Omental fat pad (tissue), 4 donors: ENCODE results near the gene ZDHHC14. TPM values are rescaled to one million over a fixed set of nuclear protein-coding genes. Genes with fewer than 3 reads are reported as not detected.

Source experiments
- ATAC-seq: fragments of 150-250 bp; one replicate; pipeline ENCODE4 v1.9.1; 2016; ENCODE audit warnings: mild to moderate bottlenecking, moderate library complexity; ENCODE audit not compliant: low FRiP score
- DNase-seq: peaks from one replicate; pipeline ENCODE4 v3.0.0-alpha.2; 2019; ENCODE audit warnings: low spot score
- total RNA-seq, 4 donors: library from RNA; depleted of rRNA; stranded (reverse); fragments of >200 nt; gene quantifications; one replicate each; pipeline ENCODE4 v1.1.0, GENCODE V29; 2016
- TF ChIP-seq, protein P1 (sequence below), 3 donors: fragments of 450-650 bp; IDR thresholded peaks; one replicate each; pipeline ENCODE4 v1.5.1; 2016 to 2017; ENCODE audit warnings: antibody characterized with exemption in 3 of 3, mild to moderate bottlenecking in 3 of 3, moderate library complexity in 2 of 3

ZDHHC14 gene
- total RNA-seq, 4 donors from 2014 or later = 5.6 to 13.7 (median 6.9) TPM

DNA sequence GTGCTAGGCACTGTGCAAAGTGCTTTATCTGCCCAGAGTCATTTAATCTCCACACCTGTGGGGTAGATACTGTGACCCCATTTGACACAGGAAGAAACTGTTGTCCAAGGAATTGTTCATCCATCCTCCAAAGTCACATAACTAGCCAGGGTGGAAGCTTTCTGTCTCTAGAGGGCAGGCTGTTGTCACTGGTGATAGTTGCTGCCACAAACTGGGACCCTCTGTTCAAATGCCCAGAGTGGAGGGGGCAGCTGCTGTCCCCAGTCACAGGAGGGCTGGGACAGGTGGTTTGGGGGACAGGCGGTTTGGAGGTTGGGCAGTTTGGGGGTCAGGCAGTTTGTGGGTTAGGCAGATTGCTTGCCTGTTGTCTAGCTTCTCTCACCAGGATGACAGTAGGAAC, 41.6 kb upstream of the ZDHHC14 start:
- no peak for ATAC-seq
- no peak for DNase-seq
- TF ChIP-seq, protein P1, sequence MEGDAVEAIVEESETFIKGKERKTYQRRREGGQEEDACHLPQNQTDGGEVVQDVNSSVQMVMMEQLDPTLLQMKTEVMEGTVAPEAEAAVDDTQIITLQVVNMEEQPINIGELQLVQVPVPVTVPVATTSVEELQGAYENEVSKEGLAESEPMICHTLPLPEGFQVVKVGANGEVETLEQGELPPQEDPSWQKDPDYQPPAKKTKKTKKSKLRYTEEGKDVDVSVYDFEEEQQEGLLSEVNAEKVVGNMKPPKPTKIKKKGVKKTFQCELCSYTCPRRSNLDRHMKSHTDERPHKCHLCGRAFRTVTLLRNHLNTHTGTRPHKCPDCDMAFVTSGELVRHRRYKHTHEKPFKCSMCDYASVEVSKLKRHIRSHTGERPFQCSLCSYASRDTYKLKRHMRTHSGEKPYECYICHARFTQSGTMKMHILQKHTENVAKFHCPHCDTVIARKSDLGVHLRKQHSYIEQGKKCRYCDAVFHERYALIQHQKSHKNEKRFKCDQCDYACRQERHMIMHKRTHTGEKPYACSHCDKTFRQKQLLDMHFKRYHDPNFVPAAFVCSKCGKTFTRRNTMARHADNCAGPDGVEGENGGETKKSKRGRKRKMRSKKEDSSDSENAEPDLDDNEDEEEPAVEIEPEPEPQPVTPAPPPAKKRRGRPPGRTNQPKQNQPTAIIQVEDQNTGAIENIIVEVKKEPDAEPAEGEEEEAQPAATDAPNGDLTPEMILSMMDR (IDR thresholded peaks at IDR 0.05) = no peak

DNA sequence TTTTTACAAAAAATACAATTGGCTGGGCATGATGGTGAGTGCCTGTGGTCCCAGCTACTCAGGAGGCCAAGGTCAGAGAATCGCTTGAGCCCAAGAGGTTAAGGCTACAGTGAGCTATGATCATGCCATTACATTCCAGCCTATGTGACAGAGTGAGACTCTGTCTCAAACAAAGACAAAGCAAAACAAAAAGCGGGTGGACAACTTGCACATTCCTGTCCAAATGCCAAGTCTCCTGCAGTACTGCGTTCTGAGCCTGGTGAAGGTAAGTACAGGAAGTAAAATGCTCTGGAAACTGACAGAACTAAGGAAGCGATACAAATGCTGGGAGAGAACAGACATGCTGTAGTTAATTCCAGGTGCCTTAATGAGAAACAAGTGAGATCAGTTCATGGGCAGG, 37.3 kb upstream of the ZDHHC14 start:
- TF ChIP-seq, protein P1 (IDR thresholded peaks at IDR 0.05) = no peak
- ATAC-seq (no peak), DNase-seq (no peak)

DNA sequence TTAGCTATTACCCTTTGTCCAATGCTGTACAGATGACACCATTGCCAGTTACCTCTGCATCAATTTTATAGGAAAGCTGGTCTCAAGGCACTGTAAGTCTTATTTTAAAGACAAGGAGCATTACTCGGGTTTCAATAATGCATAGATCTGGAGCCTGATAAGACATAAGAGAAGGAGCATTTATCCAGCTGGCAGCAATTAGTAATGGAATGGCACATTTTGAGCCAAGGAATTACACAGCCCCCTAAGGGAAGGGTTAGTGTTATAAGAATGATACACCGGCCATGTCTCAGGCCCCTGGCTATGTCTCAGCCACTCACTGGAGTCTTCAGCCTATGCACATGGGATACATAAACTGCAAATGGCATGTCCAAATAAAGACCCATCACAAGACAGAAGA, 34.6 kb upstream of the ZDHHC14 start:
- TF ChIP-seq, protein P1 (IDR thresholded peaks at IDR 0.05) = no peak
- DNase-seq (no peak), ATAC-seq (no peak)

DNA sequence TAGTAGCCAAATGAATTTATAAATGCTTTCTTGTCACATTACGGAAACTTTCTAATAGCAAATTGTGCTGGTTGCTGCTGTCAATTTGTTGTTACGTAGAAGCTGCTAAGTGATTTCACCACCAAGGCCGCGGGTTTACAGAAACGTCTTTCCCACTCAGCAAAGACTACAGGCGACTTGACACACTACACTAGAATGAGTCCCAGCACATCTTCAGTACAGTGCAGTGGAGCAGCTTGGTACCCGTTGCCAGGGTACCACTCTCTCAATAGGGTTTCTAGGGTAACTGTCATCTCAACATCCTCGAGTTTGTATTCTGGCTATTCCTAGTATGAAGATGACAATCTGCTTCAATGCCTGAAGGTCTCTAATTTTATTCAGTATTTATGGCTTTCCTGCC, 22.7 kb upstream of the ZDHHC14 start:
- TF ChIP-seq, protein P1 (IDR thresholded peaks at IDR 0.05) = no peak
- ATAC-seq (no peak), DNase-seq (no peak)

DNA sequence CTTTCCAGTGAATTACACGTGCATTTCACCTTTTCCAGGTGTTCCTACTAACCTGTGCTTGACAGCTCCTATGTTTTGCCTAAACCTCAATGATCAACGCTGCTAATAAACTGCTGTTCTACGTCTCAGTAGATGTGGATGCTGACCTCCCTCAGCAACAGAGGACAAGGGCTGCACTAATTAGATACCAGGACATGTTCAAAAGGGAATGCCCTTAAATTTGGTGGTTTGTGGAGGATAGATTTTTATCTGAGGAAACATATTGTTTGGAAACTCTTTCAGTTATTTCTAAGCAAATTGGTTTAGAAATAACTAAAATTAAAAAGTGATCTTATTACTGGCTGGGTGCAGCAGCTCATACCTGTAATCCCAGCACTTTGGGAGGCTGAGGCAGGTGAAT, 19.1 kb upstream of the ZDHHC14 start:
- DNase-seq = no peak
- no peak for ATAC-seq
- TF ChIP-seq, protein P1 (IDR thresholded peaks at IDR 0.05) = no peak

DNA sequence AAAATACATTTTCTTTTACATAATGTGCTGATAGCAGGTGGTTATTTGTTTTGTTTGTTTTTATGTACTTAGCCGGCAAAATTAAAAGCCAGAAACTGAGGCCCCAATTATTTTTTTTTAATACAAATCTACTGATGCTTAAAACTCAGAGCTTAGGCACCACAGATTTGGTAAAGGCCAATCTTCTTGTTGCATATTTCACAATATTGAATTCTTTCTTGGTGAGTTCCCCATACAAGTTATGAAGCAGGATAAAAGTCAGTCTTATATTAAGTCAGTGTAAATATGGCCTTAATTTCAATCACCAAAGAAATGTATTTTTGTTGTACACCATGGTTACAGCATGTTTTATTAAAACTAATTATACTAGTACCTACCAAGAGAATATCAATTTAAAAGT, 16.3 kb upstream of the ZDHHC14 start:
- TF ChIP-seq, protein P1 (IDR thresholded peaks at IDR 0.05) = no peak
- ATAC-seq (no peak), DNase-seq (no peak)

DNA sequence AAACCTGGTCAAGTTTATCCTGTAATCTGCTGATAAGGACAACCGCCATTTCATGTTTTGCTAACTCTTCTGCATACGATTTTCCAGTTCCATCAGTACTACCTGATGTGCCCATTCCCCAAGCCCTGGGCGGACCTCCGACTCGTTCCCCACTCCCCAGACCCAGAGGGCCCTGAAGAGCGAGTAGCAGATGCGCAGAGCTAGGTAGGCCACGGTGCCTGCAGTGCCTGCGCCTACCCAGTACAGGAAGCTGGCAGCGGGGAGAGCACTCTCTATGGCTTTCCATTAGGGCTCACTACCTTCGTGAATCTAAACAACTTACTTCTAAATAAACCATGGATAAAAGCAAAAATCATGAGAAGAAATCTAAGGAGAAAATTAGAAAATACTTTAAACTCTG, 14.3 kb upstream of the ZDHHC14 start:
- TF ChIP-seq, protein P1 (IDR thresholded peaks at IDR 0.05) = no peak
- ATAC-seq (no peak), DNase-seq (no peak)
